HG03432 (cell line): ENCODE data around the gene AIP.

Experiments
- ATAC-seq: cut with Tn5 transposase; IDR thresholded peaks from one replicate; pipeline ENCODE4 v1.9.1; 2021; ENCODE audit warnings: mild to moderate bottlenecking, moderate library complexity; ENCODE audit not compliant: unreplicated experiment

Gene AIP

GRCh38 chr11:67525275-67525976, 42.6 kb downstream of the AIP start:
- no peak for ATAC-seq

GRCh38 chr11:67528376-67528775, 45.5 kb downstream of the AIP start:
- ATAC-seq = no peak

DNA sequence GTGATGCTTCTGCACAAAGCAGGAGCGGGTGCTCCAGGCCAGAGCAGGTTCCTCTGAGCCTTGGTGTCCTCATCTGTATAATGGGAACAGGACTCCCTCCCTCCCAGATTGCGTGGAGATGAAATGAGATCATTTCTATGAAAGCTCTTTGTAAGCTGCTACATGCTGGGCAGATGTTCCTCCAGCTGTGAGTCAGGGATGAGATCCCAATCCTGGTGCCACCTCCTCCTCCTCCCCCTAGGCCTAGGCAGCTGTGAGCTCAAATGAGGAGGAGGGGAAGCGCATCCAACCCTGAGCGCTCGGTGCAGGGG, 47.4 kb downstream of the AIP start:
- ATAC-seq = no peak

DNA sequence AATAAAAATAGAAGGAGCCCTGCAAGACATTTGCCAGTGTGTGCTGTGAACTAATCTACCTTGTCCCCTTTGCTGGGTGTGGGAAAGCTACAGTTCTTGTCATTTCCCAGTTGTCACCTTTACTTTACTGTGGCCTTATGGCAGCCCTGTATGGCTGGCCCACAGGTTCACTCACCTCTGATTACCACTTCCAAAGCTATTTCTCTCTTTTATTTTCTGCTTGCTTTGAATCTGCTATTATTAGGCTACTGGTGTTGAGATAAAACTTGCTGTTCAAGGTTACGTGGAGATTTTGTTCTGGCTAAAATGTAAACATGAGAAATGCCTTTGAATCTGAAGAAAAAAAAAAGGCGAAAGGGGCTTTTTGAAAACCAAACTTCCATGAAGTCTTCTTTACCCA, 50.1 kb downstream of the AIP start:
- no peak for ATAC-seq

- no peak for ATAC-seq
These were observed 51.3 kb downstream of the AIP start for GRCh38 chr11:67534070-67534679.

DNA sequence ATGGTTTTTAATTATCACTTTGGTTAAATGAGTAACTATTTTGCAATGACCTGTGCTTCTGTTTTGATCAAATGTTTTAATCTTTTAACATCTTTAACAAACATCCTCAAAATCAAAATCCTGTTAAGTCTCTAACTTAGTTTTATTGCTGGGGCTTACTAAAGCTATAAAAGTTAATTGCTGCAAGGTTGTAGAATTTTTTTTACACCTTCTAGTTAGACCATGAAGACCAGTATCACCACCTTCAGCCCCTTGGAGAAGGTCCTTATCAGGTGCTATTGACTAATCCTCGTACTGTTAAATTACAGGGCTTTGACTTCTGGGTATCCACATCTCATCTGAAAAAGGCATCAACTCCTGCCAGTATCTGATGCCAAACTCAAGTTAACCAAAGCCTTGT, 52.7 kb downstream of the AIP start:
- no peak for ATAC-seq

GRCh38 chr11:67538306-67538705, 55.5 kb downstream of the AIP start:
- no peak for ATAC-seq

DNA sequence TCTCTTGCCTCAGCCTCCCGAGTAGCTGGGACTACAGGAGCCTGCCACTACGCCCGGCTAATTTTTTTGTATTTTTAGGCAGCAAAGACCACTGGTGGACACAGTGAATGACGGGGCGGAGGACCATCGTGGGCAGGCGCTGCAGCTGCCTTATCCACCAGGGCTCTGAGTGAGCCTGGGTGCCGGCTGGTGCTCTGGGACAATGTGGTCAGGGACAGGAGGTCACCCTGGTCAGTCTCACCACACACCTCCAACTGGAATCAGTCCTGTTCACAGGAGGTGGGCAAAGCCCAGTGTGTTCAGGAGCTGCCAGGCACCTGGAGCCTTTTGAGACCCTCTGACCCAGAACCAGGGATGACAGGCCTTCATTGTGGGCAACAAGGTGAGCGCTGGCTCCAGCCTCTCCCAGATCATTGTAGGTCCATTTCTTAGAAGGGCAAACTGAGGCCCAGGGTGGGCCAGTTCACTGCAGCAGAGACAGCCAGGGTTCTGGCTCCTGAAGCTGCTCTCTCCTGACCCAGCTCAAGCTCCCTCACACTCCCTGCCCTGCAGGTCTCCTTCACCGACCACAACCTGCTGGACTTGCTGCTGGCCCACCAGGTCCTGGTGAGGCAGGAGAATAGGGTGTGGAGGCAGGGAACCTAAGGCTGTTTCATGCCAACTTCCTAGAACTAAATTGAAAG, 56.1 kb downstream of the AIP start:
- ATAC-seq = no peak

GRCh38 chr11:67539550-67539949, 56.7 kb downstream of the AIP start:
- no peak for ATAC-seq
